GM19043 (cell line): ENCODE measurements around the gene EVA1A.

Experiments used
- ATAC-seq: cut with Tn5 transposase; IDR thresholded peaks from one replicate; pipeline ENCODE4 v1.9.1; 2021; ENCODE audit warnings: low read depth; ENCODE audit not compliant: unreplicated experiment

EVA1A gene

GRCh38 chr2:75545922-75546321 lies 14.8 kb downstream of the EVA1A start:
- no peak for ATAC-seq

GRCh38 chr2:75545387-75545786 lies 15.4 kb downstream of the EVA1A start:
- ATAC-seq, result no peak

- ATAC-seq, result no peak
Observed at GRCh38 chr2:75543446-75543845, 17.3 kb downstream of the EVA1A start.

GRCh38 chr2:75541430-75541829 lies 19.3 kb downstream of the EVA1A start:
- ATAC-seq, result no peak

- no peak for ATAC-seq
Observed at GRCh38 chr2:75540994-75541393, 19.7 kb downstream of the EVA1A start.

GRCh38 chr2:75539955-75540716 lies 20.6 kb downstream of the EVA1A start:
- no peak for ATAC-seq

- no peak for ATAC-seq
Observed at GRCh38 chr2:75538521-75539490, 21.9 kb downstream of the EVA1A start.

GRCh38 chr2:75537658-75538057 lies 23.1 kb downstream of the EVA1A start:
- no peak for ATAC-seq

- no peak for ATAC-seq
Observed at GRCh38 chr2:75533135-75533534, 27.6 kb downstream of the EVA1A start.

GRCh38 chr2:75532488-75532887 lies 28.3 kb downstream of the EVA1A start:
- ATAC-seq, result no peak

GRCh38 chr2:75528221-75528977 lies 32.3 kb downstream of the EVA1A start:
- ATAC-seq, result no peak

- no peak for ATAC-seq
Observed at GRCh38 chr2:75527676-75528075, 33.1 kb downstream of the EVA1A start.

- ATAC-seq, result no peak
Observed at GRCh38 chr2:75526842-75527241, 33.9 kb downstream of the EVA1A start.

GRCh38 chr2:75525434-75526310 lies 35.1 kb downstream of the EVA1A start:
- no peak for ATAC-seq

- no peak for ATAC-seq
Observed at GRCh38 chr2:75524276-75524911, 36.3 kb downstream of the EVA1A start.

- no peak for ATAC-seq
Observed at GRCh38 chr2:75523313-75524275, 37.1 kb downstream of the EVA1A start.

GRCh38 chr2:75522543-75523312 lies 38.0 kb downstream of the EVA1A start:
- ATAC-seq, result no peak
